HL-60 (cell line): ENCODE data around the gene SHH.

Experiments
- POLR2AphosphoS5 ChIP-seq: IDR thresholded peaks from 2 replicates; pipeline ENCODE4 v1.6.1; 2012; ENCODE audit warnings: low read depth
- REST ChIP-seq: IDR thresholded peaks from 2 replicates; pipeline ENCODE4 v1.6.1; 2012; ENCODE audit warnings: low read depth; ENCODE audit not compliant: insufficient replicate concordance
- SPI1 ChIP-seq: IDR thresholded peaks from 2 replicates; pipeline ENCODE4 v1.6.1; 2012; ENCODE audit warnings: low read depth, mild to moderate bottlenecking, borderline replicate concordance
- TF ChIP-seq, protein P1 (sequence below): IDR thresholded peaks from one replicate; pipeline ENCODE4 v1.5.1; 2011; ENCODE audit warnings: low read length, control low read depth, inconsistent platforms; ENCODE audit not compliant: insufficient read depth

DNA sequence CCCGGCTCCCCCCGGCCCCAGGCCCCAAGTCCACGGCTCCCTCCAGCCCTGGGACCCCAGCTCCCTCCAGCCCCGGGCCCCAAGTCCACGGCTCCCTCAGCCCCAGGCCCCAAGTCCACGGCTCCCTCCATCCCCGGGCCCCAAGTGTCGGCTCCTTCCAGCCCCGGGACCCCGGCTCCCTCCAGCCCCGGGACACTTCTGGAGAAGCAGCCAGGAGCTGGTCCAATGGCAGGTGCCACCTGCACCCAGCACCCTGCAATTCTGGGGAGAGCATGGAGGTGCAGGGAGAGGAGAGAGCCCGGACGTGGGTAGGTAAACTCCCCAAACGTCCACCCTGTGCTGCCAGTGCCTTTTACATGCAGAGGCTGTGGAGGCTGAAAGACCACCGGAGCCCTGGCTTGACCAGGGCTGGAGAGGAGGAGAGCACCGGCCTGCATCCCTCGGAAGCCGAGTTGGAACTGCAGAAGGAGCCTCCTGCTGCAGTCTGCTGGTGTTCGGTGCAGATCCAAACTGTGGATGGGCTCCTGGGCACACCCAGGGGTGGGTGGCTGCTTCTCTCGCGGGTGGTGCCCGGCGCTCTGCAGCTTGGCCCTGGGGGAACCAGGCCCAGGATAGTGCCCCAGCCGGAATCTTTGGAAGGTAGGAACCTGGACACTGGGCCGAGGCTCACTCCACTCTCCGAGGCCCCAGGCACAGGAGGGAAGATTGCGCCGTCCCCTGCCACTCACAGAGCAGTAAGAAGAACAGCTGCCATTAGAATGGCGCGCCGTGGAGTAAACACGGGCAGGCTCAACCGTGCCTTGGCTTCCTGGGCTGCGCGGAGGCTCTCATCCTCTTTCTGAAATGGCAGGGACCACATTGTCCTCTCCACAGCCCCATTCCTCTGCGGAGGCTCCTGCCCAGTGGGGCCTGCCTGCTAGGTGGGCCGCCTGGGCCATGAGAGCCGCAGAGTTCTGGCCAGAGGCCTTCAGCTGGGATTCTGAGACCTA is 14.7 kb downstream of the SHH start:
- TF ChIP-seq REST (no peak), SPI1 (no peak), POLR2AphosphoS5 (no peak)
- TF ChIP-seq, protein P1, sequence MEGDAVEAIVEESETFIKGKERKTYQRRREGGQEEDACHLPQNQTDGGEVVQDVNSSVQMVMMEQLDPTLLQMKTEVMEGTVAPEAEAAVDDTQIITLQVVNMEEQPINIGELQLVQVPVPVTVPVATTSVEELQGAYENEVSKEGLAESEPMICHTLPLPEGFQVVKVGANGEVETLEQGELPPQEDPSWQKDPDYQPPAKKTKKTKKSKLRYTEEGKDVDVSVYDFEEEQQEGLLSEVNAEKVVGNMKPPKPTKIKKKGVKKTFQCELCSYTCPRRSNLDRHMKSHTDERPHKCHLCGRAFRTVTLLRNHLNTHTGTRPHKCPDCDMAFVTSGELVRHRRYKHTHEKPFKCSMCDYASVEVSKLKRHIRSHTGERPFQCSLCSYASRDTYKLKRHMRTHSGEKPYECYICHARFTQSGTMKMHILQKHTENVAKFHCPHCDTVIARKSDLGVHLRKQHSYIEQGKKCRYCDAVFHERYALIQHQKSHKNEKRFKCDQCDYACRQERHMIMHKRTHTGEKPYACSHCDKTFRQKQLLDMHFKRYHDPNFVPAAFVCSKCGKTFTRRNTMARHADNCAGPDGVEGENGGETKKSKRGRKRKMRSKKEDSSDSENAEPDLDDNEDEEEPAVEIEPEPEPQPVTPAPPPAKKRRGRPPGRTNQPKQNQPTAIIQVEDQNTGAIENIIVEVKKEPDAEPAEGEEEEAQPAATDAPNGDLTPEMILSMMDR = no peak
